ENCODE results near the gene CRYGS. TPM values are rescaled to one million over a fixed set of nuclear protein-coding genes. Genes with fewer than 3 reads are reported as not detected.

Gene CRYGS
- polyA plus RNA-seq, 2 of the 4 experiments (the other 2 are of a cell fraction): 0.65 to 2.5 TPM

- no peak for DNase-seq (ENCODE audit: low read depth in 1 of 2, low spot score in 1 of 2)
- no peak for ATAC-seq
- ChIA-PET CTCF (interaction anchor here (1.5 kb wide), 1 partner anchor 66 kb away, joined by 3 read pairs; no protein-coding TSS in a partner anchor), POLR2A (no interaction called here)
- Histone ChIP-seq H3K4me3 (no peak overlapping the region), H3K27ac (no peak overlapping the region), H3K4me1 (no peaks in the 10 kb centered on the region), H3K4me2 (no peak overlapping the region), H3K9me3 (no peaks in the 10 kb centered on the region)
- TF ChIP-seq ZSCAN20 (CRISPR knock-in tag; IDR thresholded peaks at IDR 0.05) (no peak), MAX (IDR thresholded peaks at IDR 0.05) (no peak), POLR2A (IDR thresholded peaks at IDR 0.05; ENCODE audit: low read length) (no peak), FOXS1 (CRISPR knock-in tag; IDR thresholded peaks at IDR 0.05) (no peak)
- no peak for FAIRE-seq
- WGBS (ENCODE audit: missing lambda C conversion rate): 61% methylated on average over 4 of the region's 4 CpGs
These were observed 51.7 kb downstream of the CRYGS start for GRCh38 chr3:186492385-186492984.

- TF ChIP-seq RARB (CRISPR knock-in tag; IDR thresholded peaks at IDR 0.05): no peak
- TF ChIP-seq MAFK (IDR thresholded peaks at IDR 0.05; ENCODE audit: partially characterized antibody): no peak
- no peak for TF ChIP-seq RAD21 (conservative IDR thresholded peaks at IDR 0.05 in 1 of 2, IDR thresholded peaks at IDR 0.05 in 1 of 2)
- no peak for TF ChIP-seq FOXS1 (CRISPR knock-in tag; IDR thresholded peaks at IDR 0.05)
- TF ChIP-seq FOSB (CRISPR knock-in tag; IDR thresholded peaks at IDR 0.05): no peak
- TF ChIP-seq JUN (IDR thresholded peaks at IDR 0.05): no peak
- no peak for TF ChIP-seq POLR2AphosphoS2 (conservative IDR thresholded peaks at IDR 0.05; ENCODE audit: low read length)
- no peak for TF ChIP-seq BHLHE40 (IDR thresholded peaks at IDR 0.05; ENCODE audit: low read depth, low read length)
- TF ChIP-seq ESRRA (IDR thresholded peaks at IDR 0.05; ENCODE audit: borderline replicate concordance, low read length): no peak
- TF ChIP-seq RFX5 (IDR thresholded peaks at IDR 0.05): no peak
- TF ChIP-seq EHF (CRISPR knock-in tag; IDR thresholded peaks at IDR 0.05): no peak
- TF ChIP-seq ZNF302 (CRISPR knock-in tag; IDR thresholded peaks at IDR 0.05): no peak
- TF ChIP-seq RNF2 (IDR thresholded peaks at IDR 0.05; ENCODE audit: borderline replicate concordance, low read depth): no peak
- ChIA-PET POLR2A (no interaction called here), CTCF (interaction anchor here (0.7 to 1.4 kb wide), 2 partner anchors 51 to 334 kb away, joined by 3 to 4 read pairs; no protein-coding TSS in a partner anchor)
- no peak overlapping the region for H3K4me3 ChIP-seq
- H3K4me1 ChIP-seq: no peaks in the 10 kb centered on the region
- no peaks in the 10 kb centered on the region for H3K9me3 ChIP-seq
- no peak overlapping the region for H3K27ac ChIP-seq
- FAIRE-seq (no peak), ATAC-seq (no peak), DNase-seq (ENCODE audit: low read depth in 1 of 2, low spot score in 1 of 2) (no peak)
- 43% methylated on average over 4 of the region's 4 CpGs for WGBS (ENCODE audit: missing lambda C conversion rate)
- H3K4me2 ChIP-seq: no peak overlapping the region
These were observed 54.7 kb downstream of the CRYGS start for GRCh38 chr3:186489507-186489906.

Other genes with a start within 250 kb of the CRYGS start
- 11.5 and 13.2 TPM in 2 replicates for gene DGKG, start 182.1 kb downstream of the CRYGS start, polyA plus RNA-seq (2011; rRNA removed)
- 13.3 to 17.1 TPM (median 15.3 TPM) in 3 replicates for gene DGKG, start 182.1 kb downstream of the CRYGS start, polyA plus RNA-seq (2017; fragmentation: RNase III; extraction: RNeasy Plus Mini Kit Qiagen cat#74134 plus additional on column Dnase treatment)
- gene TBCCD1, start 23.0 kb upstream of the CRYGS start, polyA plus RNA-seq (2011; rRNA removed): 11.4 and 13.5 TPM in 2 replicates
- gene TBCCD1, start 23.0 kb upstream of the CRYGS start, polyA plus RNA-seq (2017; fragmentation: RNase III; extraction: RNeasy Plus Mini Kit Qiagen cat#74134 plus additional on column Dnase treatment): 5.7 to 5.8 TPM (median 5.8 TPM) in 3 replicates
- 36.0 and 61.9 TPM in 2 replicates for gene DNAJB11, start 26.3 kb upstream of the CRYGS start, polyA plus RNA-seq (2011; rRNA removed)
- gene DNAJB11, start 26.3 kb upstream of the CRYGS start, polyA plus RNA-seq (2017; fragmentation: RNase III; extraction: RNeasy Plus Mini Kit Qiagen cat#74134 plus additional on column Dnase treatment): 51.7 to 55.2 TPM (median 54.9 TPM) in 3 replicates
- 0.42 and 0.49 TPM in 2 replicates for gene AHSG, start 68.7 kb upstream of the CRYGS start, polyA plus RNA-seq (2011; rRNA removed)
- 0.05 to 0.08 TPM in 2 of 3 replicates, not detected in the other for gene AHSG, start 68.7 kb upstream of the CRYGS start, polyA plus RNA-seq (2017; fragmentation: RNase III; extraction: RNeasy Plus Mini Kit Qiagen cat#74134 plus additional on column Dnase treatment)
- 0.10 and 0.20 TPM in 2 replicates for gene FETUB, start 96.0 kb upstream of the CRYGS start, polyA plus RNA-seq (2011; rRNA removed)
- gene FETUB, start 96.0 kb upstream of the CRYGS start, polyA plus RNA-seq (2017; fragmentation: RNase III; extraction: RNeasy Plus Mini Kit Qiagen cat#74134 plus additional on column Dnase treatment): 0.06 to 0.14 TPM in 2 of 3 replicates, not detected in the other
- 0.08 TPM in 1 of 2 replicates, not detected in the other for gene HRG, start 121.6 kb upstream of the CRYGS start, polyA plus RNA-seq (2011; rRNA removed)
- not detected in 3 replicates for gene HRG, start 121.6 kb upstream of the CRYGS start, polyA plus RNA-seq (2017; fragmentation: RNase III; extraction: RNeasy Plus Mini Kit Qiagen cat#74134 plus additional on column Dnase treatment)
- gene KNG1, start 173.0 kb upstream of the CRYGS start, polyA plus RNA-seq (2011; rRNA removed): 0.05 and 0.11 TPM in 2 replicates
- gene KNG1, start 173.0 kb upstream of the CRYGS start, polyA plus RNA-seq (2017; fragmentation: RNase III; extraction: RNeasy Plus Mini Kit Qiagen cat#74134 plus additional on column Dnase treatment): 0.04 TPM in 1 of 3 replicates, not detected in the others
- gene EIF4A2, start 239.2 kb upstream of the CRYGS start, polyA plus RNA-seq (2011; rRNA removed): 337 and 493 TPM in 2 replicates
- gene EIF4A2, start 239.2 kb upstream of the CRYGS start, polyA plus RNA-seq (2017; fragmentation: RNase III; extraction: RNeasy Plus Mini Kit Qiagen cat#74134 plus additional on column Dnase treatment): 172 to 194 TPM (median 184 TPM) in 3 replicates

Measured in A549 (cell line).